GM08714 (cell line): ENCODE measurements around the gene TAPBPL.
A peak's percentile ranks its signal among the peaks of the same experiment; 100 is the strongest.

ENCODE experiments used
- H3K4me3 ChIP-seq: fragments of 200-500 bp; sonication (Bioruptor generic); 2 replicates; pipeline ENCODE4 v1.5.1; 2014; ENCODE audit warnings: mild to moderate bottlenecking, low read length, inconsistent platforms
- ZNF274 ChIP-seq: IDR thresholded peaks from 2 replicates; pipeline ENCODE4 v1.6.1; 2012; ENCODE audit warnings: mild to moderate bottlenecking, low read depth, low read length

The TAPBPL gene

GRCh38 chr12:6450091-6450868, 1.6 kb upstream of the TAPBPL start:
- no peak for TF ChIP-seq ZNF274
- H3K4me3 ChIP-seq = peak overlapping the region; percentile 78; the same call in 1 of the 2 replicates

GRCh38 chr12:6450869-6451347, 934 bp upstream of the TAPBPL start:
- H3K4me3 ChIP-seq = peak overlapping the region; percentile 78; the same call in 1 of the 2 replicates
- TF ChIP-seq ZNF274 = no peak

GRCh38 chr12:6452245-6452943, 552 bp downstream of the TAPBPL start:
- TF ChIP-seq ZNF274 = no peak
- peak overlapping the region; percentile 78 for H3K4me3 ChIP-seq

- no peak for TF ChIP-seq ZNF274
- H3K4me3 ChIP-seq = peak overlapping the region; percentile 78
These were observed 1.2 kb downstream of the TAPBPL start for GRCh38 chr12:6452944-6453630.

- no peak for TF ChIP-seq ZNF274
- no peak overlapping the region for H3K4me3 ChIP-seq
These were observed 5.5 kb downstream of the TAPBPL start for GRCh38 chr12:6457220-6457945.

- no peak for TF ChIP-seq ZNF274
- H3K4me3 ChIP-seq = no peak overlapping the region
These were observed 6.6 kb downstream of the TAPBPL start for GRCh38 chr12:6458281-6459003.

GRCh38 chr12:6459004-6459337, 7.1 kb downstream of the TAPBPL start:
- no peak overlapping the region for H3K4me3 ChIP-seq
- TF ChIP-seq ZNF274 = no peak

- peak overlapping the region; percentile 6; the same call in 1 of the 2 replicates for H3K4me3 ChIP-seq
- no peak for TF ChIP-seq ZNF274
These were observed 9.0 kb downstream of the TAPBPL start for GRCh38 chr12:6460751-6461371.

GRCh38 chr12:6461401-6462233, 9.8 kb downstream of the TAPBPL start:
- no peak for TF ChIP-seq ZNF274
- peak overlapping the region; percentile 6; the same call in 1 of the 2 replicates for H3K4me3 ChIP-seq

- no peak overlapping the region; the same call in 1 of the 2 replicates for H3K4me3 ChIP-seq
- TF ChIP-seq ZNF274 = no peak
These were observed 10.6 kb downstream of the TAPBPL start for GRCh38 chr12:6462234-6462995.

GRCh38 chr12:6463216-6463615, 11.4 kb downstream of the TAPBPL start:
- TF ChIP-seq ZNF274 = no peak
- no peak overlapping the region for H3K4me3 ChIP-seq
